H9 (cell line): ENCODE results near the gene DPYSL5. TPM values are rescaled to one million over a fixed set of nuclear protein-coding genes. Genes with fewer than 3 reads are reported as not detected.

Source experiments
- DNase-seq: peaks from one replicate; pipeline ENCODE4 v3.0.0-alpha.2; 2017
- H2AFZ ChIP-seq: one replicate; pipeline ENCODE4 v1.6.1; 2013; ENCODE audit warnings: mild to moderate bottlenecking, low read length, control low read depth, moderate library complexity
- H2AK5ac ChIP-seq: 2 replicates; pipeline ENCODE4 v1.6.1; 2013; ENCODE audit warnings: low read length, control low read depth, mixed read lengths; ENCODE audit not compliant: insufficient read length
- H2BK120ac ChIP-seq: one replicate; pipeline ENCODE4 v1.6.1; 2013; ENCODE audit warnings: low read depth, mild to moderate bottlenecking, low read length, control low read depth, inconsistent platforms; ENCODE audit not compliant: poor library complexity, severe bottlenecking
- H2BK12ac ChIP-seq: 2 replicates; pipeline ENCODE4 v1.6.1; 2013; ENCODE audit warnings: low read length, control low read depth, mixed read lengths, low read depth; ENCODE audit not compliant: insufficient read length
- H2BK15ac ChIP-seq: 2 replicates; pipeline ENCODE4 v1.6.1; 2013; ENCODE audit warnings: low read depth, low read length, control low read depth
- H2BK20ac ChIP-seq: one replicate; pipeline ENCODE4 v1.6.1; 2013; ENCODE audit warnings: low read depth, mild to moderate bottlenecking, low read length, control low read depth, inconsistent platforms; ENCODE audit not compliant: poor library complexity, severe bottlenecking
- H2BK5ac ChIP-seq: 2 replicates; pipeline ENCODE4 v1.6.1; 2013; ENCODE audit warnings: low read length, control low read depth, mixed read lengths; ENCODE audit not compliant: insufficient read length
- H3K14ac ChIP-seq: 2 replicates; pipeline ENCODE4 v1.6.1; 2013; ENCODE audit warnings: low read length, control low read depth; ENCODE audit not compliant: insufficient read depth
- H3K18ac ChIP-seq: 2 replicates; pipeline ENCODE4 v1.6.1; 2013; ENCODE audit warnings: low read depth, mild to moderate bottlenecking, mixed read lengths, low read length, control low read depth; ENCODE audit not compliant: insufficient read length
- H3K23ac ChIP-seq: 2 replicates; pipeline ENCODE4 v1.6.1; 2013; ENCODE audit warnings: low read length, control low read depth, mixed read lengths, low read depth; ENCODE audit not compliant: insufficient read length
- H3K23me2 ChIP-seq: 2 replicates; pipeline ENCODE4 v1.6.1; 2013; ENCODE audit warnings: low read depth, mild to moderate bottlenecking, mixed read lengths, low read length, control low read depth; ENCODE audit not compliant: insufficient read length, poor library complexity, severe bottlenecking
- H3K27ac ChIP-seq: 2 replicates; pipeline ENCODE4 v1.5.1; 2013; ENCODE audit warnings: low read length, control low read depth, mixed read lengths, low read depth; ENCODE audit not compliant: insufficient read length
- H3K27me3 ChIP-seq: 2 replicates; pipeline ENCODE4 v1.6.1; 2013; ENCODE audit warnings: low read length, control low read depth, inconsistent platforms; ENCODE audit not compliant: insufficient read depth
- H3K4ac ChIP-seq: 2 replicates; pipeline ENCODE4 v1.6.1; 2013; ENCODE audit warnings: low read depth, mild to moderate bottlenecking, control low read depth, inconsistent platforms, low read length, moderate library complexity
- H3K4me1 ChIP-seq: 2 replicates; pipeline ENCODE4 v1.6.1; 2013; ENCODE audit warnings: low read length, control low read depth, inconsistent platforms; ENCODE audit not compliant: insufficient read depth
- H3K4me2 ChIP-seq: 2 replicates; pipeline ENCODE4 v1.6.1; 2013; ENCODE audit warnings: low read length, control low read depth, mixed read lengths; ENCODE audit not compliant: insufficient read length, insufficient read depth
- H3K56ac ChIP-seq: 2 replicates; pipeline ENCODE4 v1.6.1; 2013; ENCODE audit warnings: low read depth, mild to moderate bottlenecking, mixed read lengths, low read length, control low read depth; ENCODE audit not compliant: insufficient read length
- H3K79me1 ChIP-seq: 2 replicates; pipeline ENCODE4 v1.6.1; 2013; ENCODE audit warnings: low read depth, mild to moderate bottlenecking, moderate library complexity, low read length, control low read depth, inconsistent platforms; ENCODE audit not compliant: insufficient read depth, poor library complexity, severe bottlenecking
- H3K79me2 ChIP-seq: 2 replicates; pipeline ENCODE4 v1.6.1; 2013; ENCODE audit warnings: low read length, control low read depth, inconsistent platforms; ENCODE audit not compliant: insufficient read depth
- H3K9ac ChIP-seq: 2 replicates; pipeline ENCODE4 v1.6.1; 2013; ENCODE audit warnings: low read length, control low read depth, mixed read lengths; ENCODE audit not compliant: insufficient read length; ENCODE audit errors: extremely low read depth
- H3K9me3 ChIP-seq: one replicate; pipeline ENCODE4 v1.6.1; 2013; ENCODE audit warnings: low read depth, low read length, inconsistent platforms; ENCODE audit not compliant: control insufficient read depth
- H3T11ph ChIP-seq: one replicate; pipeline ENCODE4 v1.6.1; 2013; ENCODE audit warnings: mild to moderate bottlenecking, low read length, control low read depth, inconsistent platforms
- H4K20me1 ChIP-seq: one replicate; pipeline ENCODE4 v1.6.1; 2013; ENCODE audit not compliant: control insufficient read depth, insufficient read length, insufficient read depth
- H4K5ac ChIP-seq: 2 replicates; pipeline ENCODE4 v1.6.1; 2013; ENCODE audit warnings: low read depth, mild to moderate bottlenecking, mixed read lengths, low read length, control low read depth; ENCODE audit not compliant: insufficient read length
- H4K8ac ChIP-seq: replicated peaks from 2 replicates; pipeline ENCODE4 v1.6.1; 2013; ENCODE audit warnings: low read length, control low read depth, mixed read lengths, low read depth; ENCODE audit not compliant: insufficient read length
- H4K91ac ChIP-seq: 2 replicates; pipeline ENCODE4 v1.6.1; 2013; ENCODE audit warnings: low read depth, mild to moderate bottlenecking, moderate library complexity, mixed read lengths, low read length, control low read depth; ENCODE audit not compliant: insufficient read length
- H3K27ac Mint-ChIP-seq, 3 experiments: 2 replicates in 2 of 3; 3 replicates in 1 of 3; pipeline ENCODE4 v1.8.0; 2020 to 2021; ENCODE audit warnings: mixed read lengths in 3 of 3, mild to moderate bottlenecking in 1 of 3, moderate library complexity in 1 of 3
- H3K27me3 Mint-ChIP-seq: 2 replicates; pipeline ENCODE4 v1.8.0; 2021; ENCODE audit warnings: low read depth, mild to moderate bottlenecking, moderate library complexity, mixed read lengths
- H3K36me3 Mint-ChIP-seq, 3 experiments: 2 replicates in 2 of 3; 3 replicates in 1 of 3; pipeline ENCODE4 v1.8.0; 2020 to 2021; ENCODE audit warnings: low read depth in 3 of 3, mixed read lengths in 3 of 3; ENCODE audit not compliant: insufficient read depth in 1 of 3
- H3K4me1 Mint-ChIP-seq, 2 experiments: 2 replicates each; pipeline ENCODE4 v1.8.0; 2020; ENCODE audit warnings: mixed read lengths in 2 of 2
- H3K4me3 Mint-ChIP-seq, 2 experiments: 2 replicates in 1 of 2; 3 replicates in 1 of 2; pipeline ENCODE4 v1.8.0; 2020 to 2021; ENCODE audit warnings: mild to moderate bottlenecking in 2 of 2, mixed read lengths in 2 of 2, moderate library complexity in 1 of 2
- H3K9me3 Mint-ChIP-seq, 2 experiments: 2 replicates in 1 of 2; 3 replicates in 1 of 2; pipeline ENCODE4 v1.8.0; 2020; ENCODE audit warnings: mild to moderate bottlenecking in 2 of 2, mixed read lengths in 2 of 2, moderate library complexity in 1 of 2
- WGBS: extraction: QIAGEN DNeasy Blood & Tissue Kit; methylation state at CpG from one replicate; pipeline ENCODE4 v1.1.7; 2013; ENCODE audit warnings: missing lambda C conversion rate, low lambda C conversion rate, mixed read lengths; ENCODE audit not compliant: insufficient read length; ENCODE audit errors: extremely low coverage; 5-methylcytosine and 5-hydroxymethylcytosine counted together
- total RNA-seq: library from RNA; stranded (reverse); gene quantifications from 2 replicates; pipeline ENCODE4 v1.2.1, GENCODE V29; 2021
- TF ChIP-seq, protein P1 (sequence below): fragments of 200-600 bp; sonication (generic); conservative IDR thresholded peaks from 3 replicates; pipeline ENCODE4 v1.8.0; 2021; ENCODE audit warnings: antibody characterized with exemption, mild to moderate bottlenecking

Gene DPYSL5
- total RNA-seq, 1 experiment from 2014 or later: 6.4 TPM

DNA sequence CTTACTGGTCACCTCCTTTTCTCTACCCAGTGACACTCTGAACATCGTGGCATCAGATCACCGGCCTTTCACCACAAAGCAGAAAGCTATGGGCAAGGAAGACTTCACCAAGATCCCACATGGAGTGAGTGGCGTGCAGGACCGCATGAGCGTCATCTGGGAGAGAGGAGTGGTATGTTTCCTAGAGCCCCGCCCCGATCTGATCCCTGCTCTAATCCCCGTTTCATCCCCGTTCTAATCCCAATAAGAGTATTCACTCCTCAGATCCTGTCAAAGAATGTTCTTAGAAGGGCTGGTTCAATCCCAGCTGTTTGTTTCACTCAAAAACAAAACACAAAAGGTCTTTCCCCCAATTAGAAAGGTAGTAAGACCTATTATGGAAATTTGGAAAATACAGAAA is 92.1 kb downstream of the DPYSL5 start:
- no peak overlapping the region for H3T11ph ChIP-seq
- H3K4ac ChIP-seq: no peak overlapping the region
- no peak overlapping the region for H3K18ac ChIP-seq
- H2BK5ac ChIP-seq: no peak overlapping the region
- no peaks in the 10 kb centered on the region; the same call in 1 of the 2 replicates for H3K4me1 ChIP-seq
- H2BK12ac ChIP-seq: no peak overlapping the region
- no peak overlapping the region for H3K4me2 ChIP-seq
- no peak overlapping the region for H4K5ac ChIP-seq
- H3K36me3 Mint-ChIP-seq: peaks cover 0 to 8% (median 0%) of the 10 kb centered on the region in 3 experiments; a peak in 2 of 7 replicates
- H3K79me2 ChIP-seq: no peaks in the 10 kb centered on the region
- H2AFZ ChIP-seq: no peak overlapping the region
- H2BK15ac ChIP-seq: no peak overlapping the region
- no peak overlapping the region for H3K14ac ChIP-seq
- H3K27me3 ChIP-seq: no peaks in the 10 kb centered on the region; the same call in 1 of the 2 replicates
- H4K20me1 ChIP-seq: no peaks in the 10 kb centered on the region
- H2BK120ac ChIP-seq: no peak overlapping the region
- no peak overlapping the region for H3K56ac ChIP-seq
- H3K23ac ChIP-seq: no peak overlapping the region
- no peak overlapping the region for H3K9ac ChIP-seq
- peaks cover 34% of the 10 kb centered on the region for H3K27me3 Mint-ChIP-seq
- no CpG with 5 or more reads among the region's 9 CpGs for WGBS
- H3K23me2 ChIP-seq: peaks cover 6% of the 10 kb centered on the region
- H2BK20ac ChIP-seq: no peak overlapping the region
- TF ChIP-seq, protein P1, sequence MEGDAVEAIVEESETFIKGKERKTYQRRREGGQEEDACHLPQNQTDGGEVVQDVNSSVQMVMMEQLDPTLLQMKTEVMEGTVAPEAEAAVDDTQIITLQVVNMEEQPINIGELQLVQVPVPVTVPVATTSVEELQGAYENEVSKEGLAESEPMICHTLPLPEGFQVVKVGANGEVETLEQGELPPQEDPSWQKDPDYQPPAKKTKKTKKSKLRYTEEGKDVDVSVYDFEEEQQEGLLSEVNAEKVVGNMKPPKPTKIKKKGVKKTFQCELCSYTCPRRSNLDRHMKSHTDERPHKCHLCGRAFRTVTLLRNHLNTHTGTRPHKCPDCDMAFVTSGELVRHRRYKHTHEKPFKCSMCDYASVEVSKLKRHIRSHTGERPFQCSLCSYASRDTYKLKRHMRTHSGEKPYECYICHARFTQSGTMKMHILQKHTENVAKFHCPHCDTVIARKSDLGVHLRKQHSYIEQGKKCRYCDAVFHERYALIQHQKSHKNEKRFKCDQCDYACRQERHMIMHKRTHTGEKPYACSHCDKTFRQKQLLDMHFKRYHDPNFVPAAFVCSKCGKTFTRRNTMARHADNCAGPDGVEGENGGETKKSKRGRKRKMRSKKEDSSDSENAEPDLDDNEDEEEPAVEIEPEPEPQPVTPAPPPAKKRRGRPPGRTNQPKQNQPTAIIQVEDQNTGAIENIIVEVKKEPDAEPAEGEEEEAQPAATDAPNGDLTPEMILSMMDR: no peak
- no peak overlapping the region for H3K4me3 Mint-ChIP-seq
- peaks cover 20 to 22% of the 10 kb centered on the region in 2 experiments for H3K4me1 Mint-ChIP-seq
- no peaks in the 10 kb centered on the region for H3K79me1 ChIP-seq
- no peak overlapping the region for H2AK5ac ChIP-seq
- no peak overlapping the region for H4K91ac ChIP-seq
- no peak overlapping the region for H3K27ac ChIP-seq
- DNase-seq: no peak
- no peaks in the 10 kb centered on the region for H3K9me3 Mint-ChIP-seq
- no peaks in the 10 kb centered on the region for H3K9me3 ChIP-seq
- no peak overlapping the region for H4K8ac ChIP-seq
- H3K27ac Mint-ChIP-seq: no peak overlapping the region
